ENCODE data around the gene BRIP1.

GRCh38 chr17:61828694-61829093 lies 34.6 kb downstream of the BRIP1 start:
- TF ChIP-seq, protein P1, sequence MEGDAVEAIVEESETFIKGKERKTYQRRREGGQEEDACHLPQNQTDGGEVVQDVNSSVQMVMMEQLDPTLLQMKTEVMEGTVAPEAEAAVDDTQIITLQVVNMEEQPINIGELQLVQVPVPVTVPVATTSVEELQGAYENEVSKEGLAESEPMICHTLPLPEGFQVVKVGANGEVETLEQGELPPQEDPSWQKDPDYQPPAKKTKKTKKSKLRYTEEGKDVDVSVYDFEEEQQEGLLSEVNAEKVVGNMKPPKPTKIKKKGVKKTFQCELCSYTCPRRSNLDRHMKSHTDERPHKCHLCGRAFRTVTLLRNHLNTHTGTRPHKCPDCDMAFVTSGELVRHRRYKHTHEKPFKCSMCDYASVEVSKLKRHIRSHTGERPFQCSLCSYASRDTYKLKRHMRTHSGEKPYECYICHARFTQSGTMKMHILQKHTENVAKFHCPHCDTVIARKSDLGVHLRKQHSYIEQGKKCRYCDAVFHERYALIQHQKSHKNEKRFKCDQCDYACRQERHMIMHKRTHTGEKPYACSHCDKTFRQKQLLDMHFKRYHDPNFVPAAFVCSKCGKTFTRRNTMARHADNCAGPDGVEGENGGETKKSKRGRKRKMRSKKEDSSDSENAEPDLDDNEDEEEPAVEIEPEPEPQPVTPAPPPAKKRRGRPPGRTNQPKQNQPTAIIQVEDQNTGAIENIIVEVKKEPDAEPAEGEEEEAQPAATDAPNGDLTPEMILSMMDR (IDR thresholded peaks at IDR 0.05): no peak
- TF ChIP-seq FOXM1 (IDR thresholded peaks at IDR 0.05; ENCODE audit: low read depth): no peak
- TF ChIP-seq, protein P2, sequence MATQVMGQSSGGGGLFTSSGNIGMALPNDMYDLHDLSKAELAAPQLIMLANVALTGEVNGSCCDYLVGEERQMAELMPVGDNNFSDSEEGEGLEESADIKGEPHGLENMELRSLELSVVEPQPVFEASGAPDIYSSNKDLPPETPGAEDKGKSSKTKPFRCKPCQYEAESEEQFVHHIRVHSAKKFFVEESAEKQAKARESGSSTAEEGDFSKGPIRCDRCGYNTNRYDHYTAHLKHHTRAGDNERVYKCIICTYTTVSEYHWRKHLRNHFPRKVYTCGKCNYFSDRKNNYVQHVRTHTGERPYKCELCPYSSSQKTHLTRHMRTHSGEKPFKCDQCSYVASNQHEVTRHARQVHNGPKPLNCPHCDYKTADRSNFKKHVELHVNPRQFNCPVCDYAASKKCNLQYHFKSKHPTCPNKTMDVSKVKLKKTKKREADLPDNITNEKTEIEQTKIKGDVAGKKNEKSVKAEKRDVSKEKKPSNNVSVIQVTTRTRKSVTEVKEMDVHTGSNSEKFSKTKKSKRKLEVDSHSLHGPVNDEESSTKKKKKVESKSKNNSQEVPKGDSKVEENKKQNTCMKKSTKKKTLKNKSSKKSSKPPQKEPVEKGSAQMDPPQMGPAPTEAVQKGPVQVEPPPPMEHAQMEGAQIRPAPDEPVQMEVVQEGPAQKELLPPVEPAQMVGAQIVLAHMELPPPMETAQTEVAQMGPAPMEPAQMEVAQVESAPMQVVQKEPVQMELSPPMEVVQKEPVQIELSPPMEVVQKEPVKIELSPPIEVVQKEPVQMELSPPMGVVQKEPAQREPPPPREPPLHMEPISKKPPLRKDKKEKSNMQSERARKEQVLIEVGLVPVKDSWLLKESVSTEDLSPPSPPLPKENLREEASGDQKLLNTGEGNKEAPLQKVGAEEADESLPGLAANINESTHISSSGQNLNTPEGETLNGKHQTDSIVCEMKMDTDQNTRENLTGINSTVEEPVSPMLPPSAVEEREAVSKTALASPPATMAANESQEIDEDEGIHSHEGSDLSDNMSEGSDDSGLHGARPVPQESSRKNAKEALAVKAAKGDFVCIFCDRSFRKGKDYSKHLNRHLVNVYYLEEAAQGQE (IDR thresholded peaks at IDR 0.05; ENCODE audit: low read depth, low read length): no peak
- no peak for TF ChIP-seq POLR2AphosphoS5 (IDR thresholded peaks at IDR 0.05; ENCODE audit: low read depth, low read length)
- no peak for TF ChIP-seq RAD21 (IDR thresholded peaks at IDR 0.05; ENCODE audit: low read length)
- TF ChIP-seq TAF1 (IDR thresholded peaks at IDR 0.05; ENCODE audit: borderline replicate concordance, low read depth, low read length): no peak
- no peak for TF ChIP-seq EP300 (IDR thresholded peaks at IDR 0.05; ENCODE audit: borderline replicate concordance in 1 of 2, low read depth in 1 of 2, low read length in 1 of 2)
- no peak for TF ChIP-seq ZBTB33 (IDR thresholded peaks at IDR 0.05; ENCODE audit: borderline replicate concordance, low read depth)
- no peak for TF ChIP-seq IRF3 (IDR thresholded peaks at IDR 0.05; ENCODE audit: low read depth, low read length)
- TF ChIP-seq, protein P3, sequence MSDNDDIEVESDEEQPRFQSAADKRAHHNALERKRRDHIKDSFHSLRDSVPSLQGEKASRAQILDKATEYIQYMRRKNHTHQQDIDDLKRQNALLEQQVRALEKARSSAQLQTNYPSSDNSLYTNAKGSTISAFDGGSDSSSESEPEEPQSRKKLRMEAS (IDR thresholded peaks at IDR 0.05; ENCODE audit: low read depth): no peak
- TF ChIP-seq SIN3A (IDR thresholded peaks at IDR 0.05; ENCODE audit: borderline replicate concordance, low read depth, low read length): no peak
- no peak for TF ChIP-seq FOXJ3 (CRISPR knock-in tag; IDR thresholded peaks at IDR 0.05)
- TF ChIP-seq TCF12 (IDR thresholded peaks at IDR 0.05): no peak
- no peak for TF ChIP-seq CHD2 (IDR thresholded peaks at IDR 0.05; ENCODE audit: low read length, partially characterized antibody)

Data from SK-N-SH (cell line).